NCI-H1930 (cell line): ENCODE measurements around the gene UBL4A.
A peak's percentile ranks its signal among the peaks of the same experiment; 100 is the strongest.

ENCODE experiments used
- DNase-seq, 2 experiments: peaks; one replicate each; lab custom pipeline; 2025; lab: John Stamatoyannopoulos, UW

Gene UBL4A

GRCh38 chrX:154482786-154483185 is 3.6 kb downstream of the UBL4A start:
- DNase-seq = no peak

GRCh38 chrX:154481911-154482601 is 4.4 kb downstream of the UBL4A start:
- no peak for DNase-seq

- DNase-seq = no peak
These were observed 5.2 kb downstream of the UBL4A start for GRCh38 chrX:154481195-154481594.

- peak; percentile 84 to 91 for DNase-seq
These were observed 7.4 kb downstream of the UBL4A start, which contains the start of gene LAGE3 for GRCh38 chrX:154478728-154479622. TSS of gene LAGE3 (minus strand) at chrX:154479281. CDS start at chrX:154478915, 366 bp downstream.

- DNase-seq = no peak
These were observed 8.4 kb downstream of the UBL4A start for GRCh38 chrX:154477891-154478477.

GRCh38 chrX:154476821-154477220 is 9.6 kb downstream of the UBL4A start:
- no peak for DNase-seq

GRCh38 chrX:154473683-154474082 is 12.7 kb downstream of the UBL4A start:
- no peak for DNase-seq

GRCh38 chrX:154472685-154473632 is 13.5 kb downstream of the UBL4A start:
- no peak for DNase-seq

- DNase-seq = no peak
These were observed 14.4 kb downstream of the UBL4A start for GRCh38 chrX:154471839-154472684.

- no peak for DNase-seq
These were observed 15.4 kb downstream of the UBL4A start for GRCh38 chrX:154470914-154471568.

GRCh38 chrX:154470434-154470833 is 16.0 kb downstream of the UBL4A start:
- no peak for DNase-seq

- no peak for DNase-seq
These were observed 16.5 kb downstream of the UBL4A start for GRCh38 chrX:154469880-154470279.

GRCh38 chrX:154469114-154469513 is 17.3 kb downstream of the UBL4A start:
- no peak for DNase-seq

- DNase-seq = no peak
These were observed 18.2 kb downstream of the UBL4A start for GRCh38 chrX:154468217-154468616.

- no peak for DNase-seq
These were observed 18.9 kb downstream of the UBL4A start for GRCh38 chrX:154467556-154467955.

- DNase-seq = no peak
These were observed 19.5 kb downstream of the UBL4A start for GRCh38 chrX:154466907-154467306.

GRCh38 chrX:154466036-154466435 is 20.4 kb downstream of the UBL4A start:
- no peak for DNase-seq

GRCh38 chrX:154465601-154466000 is 20.8 kb downstream of the UBL4A start:
- no peak for DNase-seq

- DNase-seq = no peak
These were observed 21.5 kb downstream of the UBL4A start for GRCh38 chrX:154464806-154465365.
